Skin epidermis (tissue), 12 donors: ENCODE data around the gene KIF21B.
A peak's percentile ranks its signal among the peaks of the same experiment; 100 is the strongest.

Experiments
- H3K27ac ChIP-seq, 21 experiments: fragments of 200-600 bp; sonication (generic) in 11 of 21; one replicate each; pipeline ENCODE4 v1.5.0; 2020; ENCODE audit warnings: mild to moderate bottlenecking in 3 of 21, inconsistent platforms in 2 of 21, moderate library complexity in 2 of 21
- H3K4me3 ChIP-seq, 7 experiments: fragments of 200-600 bp; sonication (generic) in 2 of 7; one replicate each; pipeline ENCODE4 v1.5.0; 2020; ENCODE audit warnings: inconsistent platforms in 2 of 7, mild to moderate bottlenecking in 2 of 7, moderate library complexity in 1 of 7

The KIF21B gene

GRCh38 chr1:201023517-201023902 is at the start of gene KIF21B:
Gene KIF21B (minus strand): TSS chr1:201023714. CDS start chr1:201023383, 331 bp downstream.
- peak within 1 kb of the TSS; percentile 43 to 59 (median 54) for H3K4me3 ChIP-seq
- peak within 1 kb of the TSS in 17 of 21 experiments; percentile 26 to 90 (median 74) for H3K27ac ChIP-seq

GRCh38 chr1:201072922-201073321 is 49.4 kb upstream of the KIF21B start:
- Histone ChIP-seq H3K27ac (no peak overlapping the region), H3K4me3 (no peak overlapping the region)

GRCh38 chr1:201072149-201072548 is 48.6 kb upstream of the KIF21B start:
- no peak overlapping the region for H3K4me3 ChIP-seq
- no peak overlapping the region for H3K27ac ChIP-seq

GRCh38 chr1:201069636-201070035 is 46.1 kb upstream of the KIF21B start:
- Histone ChIP-seq H3K27ac (no peak overlapping the region), H3K4me3 (no peak overlapping the region)

- H3K4me3 ChIP-seq = no peak overlapping the region
- no peak overlapping the region for H3K27ac ChIP-seq
Measured at GRCh38 chr1:201068976-201069375, 45.5 kb upstream of the KIF21B start.

GRCh38 chr1:201066986-201067385 is 43.5 kb upstream of the KIF21B start:
- Histone ChIP-seq H3K4me3 (no peak overlapping the region), H3K27ac (no peak overlapping the region)

GRCh38 chr1:201065686-201066085 is 42.2 kb upstream of the KIF21B start:
- H3K4me3 ChIP-seq = no peak overlapping the region
- no peak overlapping the region for H3K27ac ChIP-seq

- H3K27ac ChIP-seq = no peak overlapping the region
Measured at GRCh38 chr1:201064806-201065205, 41.3 kb upstream of the KIF21B start.

GRCh38 chr1:201063145-201063544 is 39.6 kb upstream of the KIF21B start:
- H3K27ac ChIP-seq = no peak overlapping the region

More at GRCh38 chr1:201064806-201065205, 41.3 kb upstream of the KIF21B start:
- no peak overlapping the region for H3K4me3 ChIP-seq

GRCh38 chr1:201062511-201063091 is 39.1 kb upstream of the KIF21B start:
- no peak overlapping the region for H3K4me3 ChIP-seq
- H3K27ac ChIP-seq = no peak overlapping the region

More at GRCh38 chr1:201063145-201063544, 39.6 kb upstream of the KIF21B start:
- no peak overlapping the region for H3K4me3 ChIP-seq

- no peak overlapping the region for H3K27ac ChIP-seq
- H3K4me3 ChIP-seq = no peak overlapping the region
Measured at GRCh38 chr1:201061886-201062285, 38.4 kb upstream of the KIF21B start.

GRCh38 chr1:201061049-201061448 is 37.5 kb upstream of the KIF21B start:
- H3K27ac ChIP-seq = no peak overlapping the region
- H3K4me3 ChIP-seq = no peak overlapping the region

- no peak overlapping the region for H3K27ac ChIP-seq
- H3K4me3 ChIP-seq = no peak overlapping the region
Measured at GRCh38 chr1:201060586-201060985, 37.1 kb upstream of the KIF21B start.

GRCh38 chr1:201059871-201060555 is 36.5 kb upstream of the KIF21B start:
- H3K4me3 ChIP-seq = no peak overlapping the region
- H3K27ac ChIP-seq = no peak overlapping the region

GRCh38 chr1:201059401-201059800 is 35.9 kb upstream of the KIF21B start:
- Histone ChIP-seq H3K4me3 (no peak overlapping the region), H3K27ac (no peak overlapping the region)

GRCh38 chr1:201054091-201054543 is 30.6 kb upstream of the KIF21B start:
- H3K27ac ChIP-seq = no peak overlapping the region

GRCh38 chr1:201053155-201053860 is 29.8 kb upstream of the KIF21B start:
- Histone ChIP-seq H3K4me3 (no peak overlapping the region), H3K27ac (no peak overlapping the region)

More at GRCh38 chr1:201054091-201054543, 30.6 kb upstream of the KIF21B start:
- H3K4me3 ChIP-seq = no peak overlapping the region

- H3K4me3 ChIP-seq = no peak overlapping the region
- no peak overlapping the region for H3K27ac ChIP-seq
Measured at GRCh38 chr1:201051399-201051798, 27.9 kb upstream of the KIF21B start.

GRCh38 chr1:201050515-201051277 is 27.2 kb upstream of the KIF21B start:
- H3K27ac ChIP-seq = no peak overlapping the region
- no peak overlapping the region for H3K4me3 ChIP-seq

GRCh38 chr1:201049248-201049831 is 25.8 kb upstream of the KIF21B start:
- no peak overlapping the region for H3K4me3 ChIP-seq
- H3K27ac ChIP-seq = no peak overlapping the region
